Parathyroid adenoma (tissue), 2 donors: Measurements from ENCODE around the gene SGSM2.

Source experiments
- H2AFZ ChIP-seq: fragments of 300-600 bp; sonication (generic); one replicate; pipeline ENCODE4 v1.7.0; 2017; ENCODE audit warnings: antibody characterized with exemption, mild to moderate bottlenecking
- H3K27ac ChIP-seq: fragments of 300-600 bp; sonication (generic); one replicate; pipeline ENCODE4 v1.7.0; 2017
- H3K27me3 ChIP-seq: fragments of 300-600 bp; sonication (generic); one replicate; pipeline ENCODE4 v1.7.0; 2017; ENCODE audit warnings: low read length; ENCODE audit not compliant: control insufficient read depth, insufficient read depth
- H3K36me3 ChIP-seq: fragments of 300-600 bp; sonication (generic); one replicate; pipeline ENCODE4 v1.7.0; 2017; ENCODE audit warnings: low read length; ENCODE audit not compliant: control insufficient read depth, insufficient read depth
- H3K4me1 ChIP-seq: fragments of 300-600 bp; sonication (generic); one replicate; pipeline ENCODE4 v1.7.0; 2017; ENCODE audit warnings: control low read depth
- H3K4me2 ChIP-seq: fragments of 300-600 bp; sonication (generic); one replicate; pipeline ENCODE4 v1.7.0; 2017; ENCODE audit warnings: low read length
- H3K4me3 ChIP-seq: fragments of 300-600 bp; sonication (generic); one replicate; pipeline ENCODE4 v1.7.0; 2017; ENCODE audit warnings: low read depth, low read length
- H3K79me2 ChIP-seq: fragments of 300-600 bp; sonication (generic); one replicate; pipeline ENCODE4 v1.7.0; 2017; ENCODE audit warnings: control low read depth
- H3K9ac ChIP-seq: fragments of 300-600 bp; sonication (generic); one replicate; pipeline ENCODE4 v1.7.0; 2017; ENCODE audit warnings: mild to moderate bottlenecking
- H3K9me3 ChIP-seq: fragments of 300-600 bp; sonication (generic); one replicate; pipeline ENCODE4 v1.7.0; 2017; ENCODE audit warnings: low read length; ENCODE audit not compliant: control insufficient read depth
- TF ChIP-seq, protein P1 (sequence below): fragments of 300-600 bp; sonication (generic); IDR thresholded peaks from one replicate; pipeline ENCODE4 v1.7.0; 2017; ENCODE audit warnings: antibody characterized with exemption, mild to moderate bottlenecking
- donor health status: primary hyperparathyroidism.

Gene SGSM2

DNA sequence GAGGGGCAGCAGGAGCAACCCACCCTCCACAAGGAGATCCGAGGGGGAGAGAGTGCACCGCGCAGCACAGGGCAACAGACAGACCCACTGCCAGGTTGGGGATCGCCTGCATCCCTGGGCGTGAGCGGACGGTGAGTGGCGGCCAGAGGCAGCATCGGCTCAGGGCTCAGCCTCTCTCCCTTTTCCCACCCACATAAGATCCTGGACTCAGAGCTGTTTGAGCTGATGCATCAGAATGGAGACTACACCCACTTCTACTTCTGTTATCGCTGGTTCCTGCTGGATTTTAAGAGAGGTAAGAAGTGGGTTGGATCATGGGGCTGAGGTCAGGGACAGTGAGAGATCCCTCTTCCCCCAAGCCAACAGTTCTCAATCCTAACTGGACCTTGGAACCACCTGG, 40.4 kb downstream of the SGSM2 start:
- Histone ChIP-seq H2AFZ (no peak overlapping the region), H3K27ac (no peak overlapping the region), H3K4me3 (no peak overlapping the region), H3K36me3 (no peaks in the 10 kb centered on the region), H3K4me2 (no peak overlapping the region), H3K27me3 (no peaks in the 10 kb centered on the region), H3K9ac (no peak overlapping the region), H3K9me3 (no peaks in the 10 kb centered on the region), H3K4me1 (peaks cover 3% of the 10 kb centered on the region), H3K79me2 (no peaks in the 10 kb centered on the region)
- TF ChIP-seq, protein P1, sequence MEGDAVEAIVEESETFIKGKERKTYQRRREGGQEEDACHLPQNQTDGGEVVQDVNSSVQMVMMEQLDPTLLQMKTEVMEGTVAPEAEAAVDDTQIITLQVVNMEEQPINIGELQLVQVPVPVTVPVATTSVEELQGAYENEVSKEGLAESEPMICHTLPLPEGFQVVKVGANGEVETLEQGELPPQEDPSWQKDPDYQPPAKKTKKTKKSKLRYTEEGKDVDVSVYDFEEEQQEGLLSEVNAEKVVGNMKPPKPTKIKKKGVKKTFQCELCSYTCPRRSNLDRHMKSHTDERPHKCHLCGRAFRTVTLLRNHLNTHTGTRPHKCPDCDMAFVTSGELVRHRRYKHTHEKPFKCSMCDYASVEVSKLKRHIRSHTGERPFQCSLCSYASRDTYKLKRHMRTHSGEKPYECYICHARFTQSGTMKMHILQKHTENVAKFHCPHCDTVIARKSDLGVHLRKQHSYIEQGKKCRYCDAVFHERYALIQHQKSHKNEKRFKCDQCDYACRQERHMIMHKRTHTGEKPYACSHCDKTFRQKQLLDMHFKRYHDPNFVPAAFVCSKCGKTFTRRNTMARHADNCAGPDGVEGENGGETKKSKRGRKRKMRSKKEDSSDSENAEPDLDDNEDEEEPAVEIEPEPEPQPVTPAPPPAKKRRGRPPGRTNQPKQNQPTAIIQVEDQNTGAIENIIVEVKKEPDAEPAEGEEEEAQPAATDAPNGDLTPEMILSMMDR = no peak

GRCh38 chr17:2378905-2379304, 41.6 kb downstream of the SGSM2 start:
- no peak overlapping the region for H3K9ac ChIP-seq
- H3K79me2 ChIP-seq = no peaks in the 10 kb centered on the region
- no peaks in the 10 kb centered on the region for H3K9me3 ChIP-seq
- H3K36me3 ChIP-seq = no peaks in the 10 kb centered on the region
- no peak overlapping the region for H3K4me3 ChIP-seq
- H3K27ac ChIP-seq = no peak overlapping the region
- no peak overlapping the region for H2AFZ ChIP-seq
- H3K4me2 ChIP-seq = no peak overlapping the region
- H3K4me1 ChIP-seq = peaks cover 15% of the 10 kb centered on the region
- TF ChIP-seq, protein P1 = no peak
- H3K27me3 ChIP-seq = no peaks in the 10 kb centered on the region

DNA sequence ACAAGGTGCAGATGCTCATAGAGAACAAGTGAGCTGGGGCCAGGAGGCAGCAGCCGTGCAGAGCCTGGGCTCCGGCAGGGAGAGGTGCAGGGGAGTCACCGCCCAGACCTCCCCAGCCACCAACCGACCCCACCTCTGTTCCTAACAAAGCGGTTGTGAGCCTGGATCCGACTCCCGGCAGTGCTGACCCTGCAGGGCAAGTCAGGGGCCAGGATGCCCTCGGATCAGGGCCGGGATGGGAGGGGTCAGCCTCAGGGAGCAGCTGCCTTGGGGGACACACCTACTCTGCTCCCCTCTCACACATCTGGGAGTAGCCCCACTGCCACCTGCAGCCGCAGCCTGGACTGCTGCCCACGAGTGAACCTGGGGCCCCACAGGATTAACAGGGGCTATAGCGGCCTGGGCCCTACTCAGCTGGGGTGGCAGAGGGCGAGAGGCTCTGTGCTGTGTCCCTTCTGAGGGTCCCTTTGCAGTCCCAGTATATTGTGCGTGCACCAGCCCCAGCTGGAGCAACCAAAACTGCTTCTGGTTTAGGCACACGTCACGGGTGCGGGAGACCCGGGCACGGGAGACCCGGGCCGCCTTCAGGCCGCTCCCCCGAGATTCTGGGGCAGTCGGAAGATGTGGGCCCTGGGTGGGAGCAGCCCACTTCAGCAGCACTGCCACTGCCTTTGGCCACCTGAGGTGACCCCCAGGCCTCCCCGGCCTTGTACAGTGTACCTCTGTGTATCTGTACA, 42.4 kb downstream of the SGSM2 start:
- Histone ChIP-seq H3K4me3 (no peak overlapping the region), H3K36me3 (no peaks in the 10 kb centered on the region), H3K27me3 (no peaks in the 10 kb centered on the region), H3K4me1 (peaks cover 23% of the 10 kb centered on the region), H3K4me2 (no peak overlapping the region), H3K79me2 (no peaks in the 10 kb centered on the region), H3K9ac (no peak overlapping the region), H3K9me3 (no peaks in the 10 kb centered on the region), H2AFZ (no peak overlapping the region), H3K27ac (no peak overlapping the region)
- TF ChIP-seq, protein P1 = no peak

DNA sequence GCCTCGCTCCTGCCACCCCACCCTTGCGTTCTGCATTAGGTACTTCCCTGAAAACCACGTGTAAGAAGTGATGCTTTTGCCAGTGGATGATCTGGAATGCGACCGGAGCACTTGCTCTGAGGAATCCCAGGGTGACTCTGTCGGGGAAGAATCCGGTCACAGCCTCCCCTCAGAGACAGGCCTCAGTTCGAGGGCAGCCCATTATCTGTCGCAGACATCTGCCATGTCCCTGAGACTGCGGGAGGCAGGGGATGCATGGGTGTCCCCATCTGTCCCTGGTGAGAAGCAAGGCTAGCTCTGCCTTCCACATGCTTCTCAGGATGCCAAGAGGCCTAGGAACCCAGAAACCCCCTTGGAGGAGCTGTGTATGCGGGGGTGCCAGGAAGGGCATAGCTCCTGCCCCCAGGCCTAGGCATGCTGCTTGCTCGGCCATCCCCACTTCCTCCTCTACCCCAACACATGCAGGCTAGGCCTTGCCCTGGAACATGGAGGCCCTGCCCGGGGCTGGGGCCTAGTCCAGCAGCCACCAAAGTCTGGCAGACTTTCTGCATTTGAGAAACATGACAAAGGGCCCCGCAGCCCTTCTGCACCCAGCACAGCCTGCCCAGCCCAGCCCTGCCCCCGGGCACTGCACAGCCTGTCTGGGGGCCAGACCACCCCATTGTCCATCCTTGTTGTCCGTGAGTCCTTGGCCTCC, 43.1 kb downstream of the SGSM2 start:
- no peaks in the 10 kb centered on the region for H3K36me3 ChIP-seq
- H2AFZ ChIP-seq = no peak overlapping the region
- no peaks in the 10 kb centered on the region for H3K79me2 ChIP-seq
- H3K4me2 ChIP-seq = no peak overlapping the region
- H3K9ac ChIP-seq = no peak overlapping the region
- no peak overlapping the region for H3K27ac ChIP-seq
- H3K4me3 ChIP-seq = no peak overlapping the region
- H3K27me3 ChIP-seq = no peaks in the 10 kb centered on the region
- no peaks in the 10 kb centered on the region for H3K9me3 ChIP-seq
- H3K4me1 ChIP-seq = peaks cover 30% of the 10 kb centered on the region
- TF ChIP-seq, protein P1 = no peak
